ENCODE measurements around the gene DUOXA1. TPM values are rescaled to one million over a fixed set of nuclear protein-coding genes. Genes with fewer than 3 reads are reported as not detected.
A peak's percentile ranks its signal among the peaks of the same experiment; 100 is the strongest.

Gene DUOXA1
- polyA plus RNA-seq, 1 of the 3 experiments (the other 2 are of a cell fraction), result 0.02 TPM

DNA sequence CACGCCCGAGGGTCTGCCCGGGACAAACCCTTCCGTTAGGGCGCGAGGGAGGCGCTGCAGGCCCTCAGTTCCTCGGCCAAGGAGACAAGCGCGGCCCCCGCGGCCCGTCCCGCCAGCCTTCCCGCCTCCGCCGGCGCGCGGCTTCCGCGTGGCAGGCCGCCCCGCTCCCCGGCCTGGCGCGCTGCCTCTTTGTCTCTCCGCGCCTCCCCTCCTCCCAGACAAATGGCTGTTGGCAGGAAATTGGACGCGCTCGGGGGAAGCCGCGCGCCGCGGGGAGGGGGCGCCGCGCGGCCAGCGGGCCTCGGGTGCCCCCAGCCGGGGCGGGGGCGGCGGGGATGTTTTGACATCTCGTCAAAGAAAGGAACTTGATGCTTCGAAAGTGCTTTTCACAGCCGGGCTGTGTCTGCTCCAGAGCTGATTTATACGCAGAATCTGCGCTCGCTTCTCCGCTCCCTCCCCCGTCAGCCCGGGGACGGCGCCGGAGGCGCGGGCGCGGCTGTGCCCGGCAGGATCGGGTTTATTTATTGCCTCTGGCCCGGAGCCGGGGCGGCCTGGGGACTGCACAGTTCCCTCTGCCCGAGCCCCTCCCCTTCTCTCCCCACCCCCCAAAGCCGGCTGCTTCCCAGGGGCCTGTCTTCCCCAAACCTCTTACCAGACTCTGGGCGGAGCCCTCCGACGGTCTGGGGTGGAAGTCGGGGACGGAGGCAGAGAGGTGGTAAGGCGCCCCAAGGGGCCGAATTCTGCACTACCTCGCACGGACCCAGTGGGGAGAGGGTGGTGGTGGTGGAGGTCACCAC is 37.4 kb upstream of the DUOXA1 start (continued):
- TF ChIP-seq CTCF (IDR thresholded peaks at IDR 0.05) (peak; percentile 62), GATA2 (CRISPR knock-in tag; IDR thresholded peaks at IDR 0.05) (no peak)

DNA sequence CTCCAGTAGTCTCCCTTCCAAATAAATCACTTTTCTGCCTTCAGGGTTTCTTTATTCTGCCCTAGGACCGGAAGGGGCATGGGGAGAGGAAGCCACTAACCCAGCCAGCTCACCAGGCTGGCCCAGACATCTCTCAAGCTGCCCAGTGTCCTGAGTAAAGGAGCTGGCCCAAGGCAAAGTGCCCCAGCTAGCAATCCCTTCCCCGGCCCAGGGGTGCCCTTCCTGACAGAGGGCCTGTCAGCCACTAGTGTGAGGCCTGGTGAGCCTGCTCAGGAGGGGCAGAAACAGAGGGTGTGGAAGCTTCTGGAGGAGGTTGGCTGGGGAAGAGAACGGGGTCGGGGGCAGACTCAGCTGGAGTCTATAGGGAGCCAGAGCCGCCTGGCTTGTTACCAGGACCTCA is 35.9 kb upstream of the DUOXA1 start:
- peaks cover 6% of the 10 kb centered on the region for H3F3A ChIP-seq (replicated peaks; ENCODE audit: insufficient read depth)
- ChIA-PET POLR2A (interaction anchor here (0.5 to 1.7 kb wide), 3 partner anchors 19 to 36 kb away, joined by 3 to 7 read pairs (median 3); no protein-coding TSS in a partner anchor), CTCF (interaction anchor here (1.6 to 10.7 kb wide), 4 partner anchors 19 to 292 kb away, joined by 6 to 226 read pairs (median 46); no protein-coding TSS in a partner anchor)
- H4K20me1 ChIP-seq (ENCODE audit: insufficient read depth), result no peaks in the 10 kb centered on the region
- no peak overlapping the region for H2AFZ ChIP-seq (ENCODE audit: low read depth)
- WGBS (ENCODE audit: low lambda C conversion rate), result 93% methylated on average over 4 of the region's 5 CpGs
- H3K4me1 ChIP-seq (ENCODE audit: control insufficient read depth in 1 of 2, insufficient read depth in 2 of 2, low read depth in 1 of 2, low read length in 1 of 2), result peaks cover 16 to 54% of the 10 kb centered on the region in 2 experiments
- peak overlapping the region; percentile 88; the same call in 1 of the 2 replicates for H3K4me2 ChIP-seq
- H3K4me3 ChIP-seq (ENCODE audit: low read depth in 2 of 2, low read length in 1 of 2), result no peak overlapping the region
- H3K9me3 ChIP-seq, result no peaks in the 10 kb centered on the region
- H3K36me3 ChIP-seq (replicated peaks in 1 of 2; ENCODE audit: control insufficient read depth in 1 of 2, insufficient read depth in 2 of 2, low read length in 1 of 2), result no peaks in the 10 kb centered on the region
- H3K9ac ChIP-seq, result no peak overlapping the region
- DNase-seq, result no peak
- no peak overlapping the region; a peak in 1 of 4 replicates for H3K27ac ChIP-seq (ENCODE audit: low read depth in 2 of 2, low read length in 1 of 2)
- no peaks in the 10 kb centered on the region for H3K27me3 ChIP-seq (ENCODE audit: insufficient read depth)
- no peaks in the 10 kb centered on the region for H3K9me2 ChIP-seq
- peaks cover 10% of the 10 kb centered on the region; the same call in 1 of the 2 replicates for H3K79me2 ChIP-seq (ENCODE audit: insufficient read depth)
- TF ChIP-seq MEF2A (IDR thresholded peaks at IDR 0.05; ENCODE audit: borderline replicate concordance, low read depth) (no peak), ZBTB33 (IDR thresholded peaks at IDR 0.05; ENCODE audit: borderline replicate concordance, low read depth) (no peak), YY1 (IDR thresholded peaks at IDR 0.05; ENCODE audit: low read depth) (no peak), RXRA (IDR thresholded peaks at IDR 0.05; ENCODE audit: borderline replicate concordance, low read depth) (no peak), SMC3 (IDR thresholded peaks at IDR 0.05; ENCODE audit: low read depth, low read length) (no peak), NRF1 (IDR thresholded peaks at IDR 0.05; ENCODE audit: low read depth, low read length) (no peak), ELF1 (IDR thresholded peaks at IDR 0.05) (no peak), FOXM1 (IDR thresholded peaks at IDR 0.05; ENCODE audit: low read depth) (no peak), EP300 (IDR thresholded peaks at IDR 0.05; ENCODE audit: borderline replicate concordance in 1 of 2, low read depth in 1 of 2, low read length in 1 of 2) (no peak), RFX5 (IDR thresholded peaks at IDR 0.05; ENCODE audit: low read length) (no peak), RCOR1 (IDR thresholded peaks at IDR 0.05; ENCODE audit: low read length) (no peak)
- TF ChIP-seq, protein P1, sequence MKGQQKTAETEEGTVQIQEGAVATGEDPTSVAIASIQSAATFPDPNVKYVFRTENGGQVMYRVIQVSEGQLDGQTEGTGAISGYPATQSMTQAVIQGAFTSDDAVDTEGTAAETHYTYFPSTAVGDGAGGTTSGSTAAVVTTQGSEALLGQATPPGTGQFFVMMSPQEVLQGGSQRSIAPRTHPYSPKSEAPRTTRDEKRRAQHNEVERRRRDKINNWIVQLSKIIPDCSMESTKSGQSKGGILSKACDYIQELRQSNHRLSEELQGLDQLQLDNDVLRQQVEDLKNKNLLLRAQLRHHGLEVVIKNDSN (IDR thresholded peaks at IDR 0.05; ENCODE audit: borderline replicate concordance, low read depth), result no peak
- TF ChIP-seq, protein P2, sequence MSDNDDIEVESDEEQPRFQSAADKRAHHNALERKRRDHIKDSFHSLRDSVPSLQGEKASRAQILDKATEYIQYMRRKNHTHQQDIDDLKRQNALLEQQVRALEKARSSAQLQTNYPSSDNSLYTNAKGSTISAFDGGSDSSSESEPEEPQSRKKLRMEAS (IDR thresholded peaks at IDR 0.05; ENCODE audit: low read depth), result no peak
